B cell (primary cell): Measurements from ENCODE around the gene TTC39C. TPM values are rescaled to one million over a fixed set of nuclear protein-coding genes. Genes with fewer than 3 reads are reported as not detected.

ENCODE experiments used
- ATAC-seq: fragments of 200-7000 bp; cut with Tn5 transposase; one replicate; pipeline ENCODE4 v1.10.0; 2021; ENCODE audit warnings: low read depth, mild to moderate bottlenecking, moderate number of reproducible peaks, moderate library complexity
- CTCF ChIA-PET: fragments of 350-600 bp; sonication (Branson Sonifier 250); formaldehyde crosslinking; loops from one replicate; lab custom pipeline; 2021; ENCODE audit warnings: antibody characterized with exemption, inconsistent platforms; lab: Charles Lee
- POLR2A ChIA-PET: fragments of 350-600 bp; sonication (Branson Sonifier 250); formaldehyde crosslinking; loops from one replicate; lab custom pipeline; 2021; ENCODE audit warnings: antibody characterized with exemption; lab: Charles Lee
- DNase-seq: peaks from one replicate; pipeline ENCODE4 v3.0.0; 2013
- H2AFZ ChIP-seq: 2 replicates; pipeline ENCODE4 v1.6.1; 2012; ENCODE audit warnings: mild to moderate bottlenecking, low read depth, low read length; ENCODE audit not compliant: insufficient read depth, poor library complexity, severe bottlenecking
- H3K27ac ChIP-seq, 2 donors: 1 replicate in 1 of 2; 2 replicates in 1 of 2; pipeline ENCODE4 v1.5.1; 2012 to 2013; ENCODE audit warnings: low read length in 2 of 2, mild to moderate bottlenecking in 2 of 2, moderate library complexity in 1 of 2
- H3K27me3 ChIP-seq, 4 experiments: fragments of 200-600 bp in 1 of 4; sonication (generic) in 1 of 4; replicated peaks in 1 of 4; 1 replicate in 2 of 4; 2 replicates in 2 of 4; pipeline versions ENCODE4 v1.6.1 to v1.7.0; 2013 to 2016; ENCODE audit warnings: low read length in 3 of 4, mild to moderate bottlenecking in 2 of 4, mixed read lengths in 1 of 4, moderate library complexity in 1 of 4; ENCODE audit not compliant: insufficient read depth in 4 of 4, control insufficient read depth in 3 of 4; ENCODE audit errors: control extremely low read depth in 1 of 4
- H3K36me3 ChIP-seq, 2 experiments: replicated peaks in 1 of 2; 1 replicate in 1 of 2; 2 replicates in 1 of 2; pipeline versions ENCODE4 v1.6.1 to v1.7.1; 2013; ENCODE audit warnings: low read length in 1 of 2; ENCODE audit not compliant: insufficient read depth in 2 of 2, control insufficient read depth in 1 of 2; ENCODE audit errors: control extremely low read depth in 1 of 2, extremely low read depth in 1 of 2
- H3K4me1 ChIP-seq, 2 donors: fragments of 200-600 bp in 1 of 2; sonication (generic) in 1 of 2; 1 replicate in 1 of 2; 2 replicates in 1 of 2; pipeline versions ENCODE4 v1.5.1 to v1.6.1; 2013 to 2017; ENCODE audit warnings: low read length in 2 of 2; ENCODE audit not compliant: control insufficient read depth in 2 of 2, insufficient read depth in 2 of 2
- H3K4me2 ChIP-seq: replicated peaks from 2 replicates; pipeline ENCODE3; 2012; ENCODE audit warnings: mild to moderate bottlenecking, low read depth, low read length; ENCODE audit not compliant: poor library complexity, severe bottlenecking
- H3K4me3 ChIP-seq, 5 experiments: fragments of 200-600 bp in 1 of 5; sonication (generic) in 1 of 5; 1 replicate in 3 of 5; 2 replicates in 2 of 5; pipeline versions ENCODE4 v1.5.1 to v1.7.0; 2011 to 2016; ENCODE audit warnings: low read length in 4 of 5, mild to moderate bottlenecking in 4 of 5, low read depth in 2 of 5, control low read depth in 1 of 5, moderate library complexity in 1 of 5; ENCODE audit not compliant: insufficient read depth in 1 of 5; ENCODE audit errors: control extremely low read depth in 1 of 5, extremely low read depth in 1 of 5
- H3K79me2 ChIP-seq: fragments of 200-600 bp; sonication (generic); one replicate; pipeline ENCODE4 v1.6.0; 2016; ENCODE audit warnings: low read length; ENCODE audit not compliant: control insufficient read depth, insufficient read depth
- H3K9ac ChIP-seq: fragments of 200-600 bp; sonication (generic); 2 replicates; pipeline ENCODE4 v1.6.1; 2017; ENCODE audit warnings: mild to moderate bottlenecking, low read length, moderate library complexity
- H3K9me3 ChIP-seq, 3 donors: one replicate each; pipeline versions ENCODE4 v1.6.1 to v1.7.1; 2013; ENCODE audit warnings: low read length in 2 of 3; ENCODE audit not compliant: control insufficient read depth in 2 of 3, insufficient read depth in 1 of 3; ENCODE audit errors: control extremely low read depth in 1 of 3
- H4K20me1 ChIP-seq: 2 replicates; pipeline ENCODE4 v1.6.0; 2012; ENCODE audit warnings: mild to moderate bottlenecking, low read length; ENCODE audit not compliant: insufficient read depth, control insufficient read depth, poor library complexity, severe bottlenecking
- H3K27ac Mint-ChIP-seq: one replicate; pipeline ENCODE4 v1.8.0; 2021; ENCODE audit warnings: mixed read lengths
- H3K27me3 Mint-ChIP-seq: one replicate; pipeline ENCODE4 v1.8.0; 2021; ENCODE audit warnings: mixed read lengths
- H3K4me1 Mint-ChIP-seq: one replicate; pipeline ENCODE4 v1.8.0; 2021; ENCODE audit warnings: mixed read lengths
- H3K4me3 Mint-ChIP-seq: one replicate; pipeline ENCODE4 v1.8.0; 2021; ENCODE audit warnings: mixed read lengths
- H3K9me3 Mint-ChIP-seq: one replicate; pipeline ENCODE4 v1.8.0; 2022; ENCODE audit warnings: mixed read lengths; ENCODE audit not compliant: insufficient read depth
- EZH2 ChIP-seq: IDR thresholded peaks from 2 replicates; pipeline ENCODE4 v1.6.1; 2012; ENCODE audit warnings: borderline replicate concordance, low read depth, mild to moderate bottlenecking, moderate library complexity, low read length; ENCODE audit not compliant: insufficient read depth, poor library complexity, severe bottlenecking
- WGBS: methylation state at CpG from one replicate; pipeline ENCODE4 v1.1.5; 2013; ENCODE audit warnings: missing lambda C conversion rate; ENCODE audit not compliant: insufficient coverage; 5-methylcytosine and 5-hydroxymethylcytosine counted together
- intact Hi-C: fragments of 100-400 bp; cut with micrococcal nuclease; formaldehyde crosslinking; loops from one replicate; pipeline ENCODE4 v1.10.0; 2022
- polyA plus RNA-seq: library from polyadenylated mRNA; depleted of rRNA; stranded (reverse); fragments of >200 nt; gene quantifications from 2 replicates; pipeline ENCODE4 v1.2.3, GENCODE V29; 2012
- total RNA-seq, 2 donors: library from RNA; stranded (reverse); fragments of 120-200 nt in 1 of 2; gene quantifications; 1 replicate in 1 of 2; 2 replicates in 1 of 2; pipeline versions ENCODE4 v1.2.3 to v1.2.4, GENCODE V29; 2013 to 2022
- TF ChIP-seq, protein P1 (sequence below): fragments of 200-600 bp; IDR thresholded peaks from one replicate; pipeline ENCODE4 v1.8.0; 2022; ENCODE audit warnings: antibody characterized with exemption, mild to moderate bottlenecking

TTC39C gene
- total and polyA plus RNA-seq, 2 donors (not counting 1 experiment from before 2014, with no cell fraction given), result 22.3 to 44.3 TPM

DNA sequence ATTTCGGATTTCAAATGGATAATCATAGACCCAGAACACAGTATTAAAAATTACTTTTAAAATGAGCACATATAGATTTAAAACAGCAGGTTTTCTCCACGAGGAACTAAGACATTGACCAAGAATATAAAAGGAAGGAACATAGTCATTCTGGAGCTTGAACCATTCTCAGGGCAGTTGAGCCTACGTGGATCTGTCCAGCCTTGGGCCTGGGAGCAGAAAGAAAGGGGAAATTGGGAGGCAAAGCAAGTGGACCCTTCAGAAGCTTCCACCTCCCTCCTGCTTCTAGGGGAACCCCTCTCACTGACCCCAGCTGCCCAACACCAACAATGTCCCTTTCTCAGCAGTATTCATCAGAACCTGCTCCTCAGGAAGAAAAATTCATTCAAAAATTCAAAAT lies 31.4 kb upstream of the TTC39C start:
- intact Hi-C loops, result no loop called here
- no peak for TF ChIP-seq EZH2
- TF ChIP-seq, protein P1, sequence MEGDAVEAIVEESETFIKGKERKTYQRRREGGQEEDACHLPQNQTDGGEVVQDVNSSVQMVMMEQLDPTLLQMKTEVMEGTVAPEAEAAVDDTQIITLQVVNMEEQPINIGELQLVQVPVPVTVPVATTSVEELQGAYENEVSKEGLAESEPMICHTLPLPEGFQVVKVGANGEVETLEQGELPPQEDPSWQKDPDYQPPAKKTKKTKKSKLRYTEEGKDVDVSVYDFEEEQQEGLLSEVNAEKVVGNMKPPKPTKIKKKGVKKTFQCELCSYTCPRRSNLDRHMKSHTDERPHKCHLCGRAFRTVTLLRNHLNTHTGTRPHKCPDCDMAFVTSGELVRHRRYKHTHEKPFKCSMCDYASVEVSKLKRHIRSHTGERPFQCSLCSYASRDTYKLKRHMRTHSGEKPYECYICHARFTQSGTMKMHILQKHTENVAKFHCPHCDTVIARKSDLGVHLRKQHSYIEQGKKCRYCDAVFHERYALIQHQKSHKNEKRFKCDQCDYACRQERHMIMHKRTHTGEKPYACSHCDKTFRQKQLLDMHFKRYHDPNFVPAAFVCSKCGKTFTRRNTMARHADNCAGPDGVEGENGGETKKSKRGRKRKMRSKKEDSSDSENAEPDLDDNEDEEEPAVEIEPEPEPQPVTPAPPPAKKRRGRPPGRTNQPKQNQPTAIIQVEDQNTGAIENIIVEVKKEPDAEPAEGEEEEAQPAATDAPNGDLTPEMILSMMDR, result no peak
- ChIA-PET CTCF (interaction anchor here (1.5 kb wide), 1 partner anchor 25 kb away, joined by 3 read pairs; no protein-coding TSS in a partner anchor), POLR2A (no interaction called here)
- no peaks in the 10 kb centered on the region for H3K9me3 Mint-ChIP-seq
- Histone ChIP-seq H3K79me2 (no peaks in the 10 kb centered on the region), H3K36me3 (no peaks in the 10 kb centered on the region), H3K9me3 (no peaks in the 10 kb centered on the region), H3K27ac (no peak overlapping the region), H3K27me3 (no peaks in the 10 kb centered on the region), H2AFZ (no peak overlapping the region), H3K4me3 (no peak overlapping the region), H3K4me1 (peaks cover 25 to 30% of the 10 kb centered on the region in 2 donors), H4K20me1 (no peaks in the 10 kb centered on the region), H3K4me2 (no peak overlapping the region), H3K9ac (no peak overlapping the region)
- DNase-seq (no peak), ATAC-seq (no peak)
- peaks cover 24% of the 10 kb centered on the region for H3K4me1 Mint-ChIP-seq
- H3K4me3 Mint-ChIP-seq, result no peak overlapping the region
- H3K27me3 Mint-ChIP-seq, result no peaks in the 10 kb centered on the region
- H3K27ac Mint-ChIP-seq, result no peak overlapping the region
- WGBS, result 71% methylated on average over 1 of the region's 3 CpGs

DNA sequence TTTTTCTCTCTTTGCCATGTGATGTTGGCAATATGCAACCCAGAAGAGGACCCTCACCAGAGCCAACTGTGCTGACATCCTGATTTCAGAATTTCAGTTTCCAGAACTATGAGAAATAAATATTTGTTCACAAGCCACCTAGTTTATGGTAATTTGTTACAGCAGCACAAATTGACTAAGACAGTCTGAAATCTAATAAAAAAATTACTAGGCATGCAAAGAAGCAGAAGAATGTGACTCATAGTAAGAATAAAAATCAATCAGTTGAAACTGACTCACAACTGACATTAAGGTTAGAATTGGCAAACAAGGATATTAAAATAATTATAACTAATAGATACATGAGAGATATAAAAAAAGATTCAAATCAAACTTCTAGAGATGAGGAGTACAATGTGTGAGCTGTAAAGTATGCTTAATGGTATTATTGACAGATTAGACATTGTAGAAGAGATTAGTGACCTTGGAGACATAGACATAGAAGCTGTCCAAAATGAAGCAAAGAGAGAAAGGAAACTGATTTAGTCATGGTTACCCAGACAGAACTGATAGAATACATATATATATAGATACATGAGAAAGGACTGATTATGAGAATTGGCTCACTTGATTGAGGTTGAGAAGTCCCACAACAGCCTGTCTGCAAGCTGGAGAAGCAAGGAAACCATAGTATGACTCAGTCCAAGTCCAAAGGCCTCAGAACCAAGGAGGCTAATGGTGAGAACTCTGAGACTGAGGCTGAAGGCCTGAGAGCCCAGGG lies 27.8 kb upstream of the TTC39C start:
- Mint-ChIP-seq H3K27ac (no peak overlapping the region), H3K27me3 (no peaks in the 10 kb centered on the region), H3K4me1 (peaks cover 8% of the 10 kb centered on the region), H3K4me3 (no peak overlapping the region), H3K9me3 (no peaks in the 10 kb centered on the region)
- TF ChIP-seq EZH2, result no peak
- TF ChIP-seq, protein P1, result no peak
- no peak overlapping the region for H3K4me3 ChIP-seq
- DNase-seq (no peak), ATAC-seq (no peak)
- no peaks in the 10 kb centered on the region for H3K79me2 ChIP-seq
- H3K27me3 ChIP-seq, result no peaks in the 10 kb centered on the region
- H2AFZ ChIP-seq, result no peak overlapping the region
- no peak overlapping the region for H3K4me2 ChIP-seq
- CTCF ChIA-PET, result no interaction called here
- peaks cover 8 to 10% of the 10 kb centered on the region in 2 donors for H3K4me1 ChIP-seq
- no peaks in the 10 kb centered on the region for H3K36me3 ChIP-seq
- no peak overlapping the region for H3K27ac ChIP-seq
- POLR2A ChIA-PET, result interaction anchor here (0.7 kb wide), 1 partner anchor 1363 kb away, joined by 6 read pairs; no protein-coding TSS in a partner anchor
- intact Hi-C loops, result no loop called here
- H3K9ac ChIP-seq, result no peak overlapping the region
- H4K20me1 ChIP-seq, result no peaks in the 10 kb centered on the region
- H3K9me3 ChIP-seq, result no peaks in the 10 kb centered on the region
